ENCODE data around the gene ZNF414. TPM values are rescaled to one million over a fixed set of nuclear protein-coding genes. Genes with fewer than 3 reads are reported as not detected.

The ZNF414 gene
- total and polyA plus RNA-seq, 9 of the 15 experiments (the other 6 are each of a cell fraction or from before 2014, with no cell fraction given) = 0.03 to 27.2 (median 2.2) TPM; not detected in 2

GRCh38 chr19:8505680-8506401 is 8.1 kb downstream of the ZNF414 start (continued):
- TF ChIP-seq CTCF (IDR thresholded peaks at IDR 0.05 in 2 of 3, conservative IDR thresholded peaks at IDR 0.05 in 1 of 3; ENCODE audit: insufficient read depth in 2 of 3, low read depth in 1 of 3, low read length in 3 of 3) (peak; percentile 70 to 87 (median 76)), HDAC1 (IDR thresholded peaks at IDR 0.05) (peak in 1 of 2 experiments; percentile 93; a peak in 2 of 4 replicates), POLR2AphosphoS5 (IDR thresholded peaks at IDR 0.05; ENCODE audit: control insufficient read depth, insufficient read depth, low read depth, low read length) (0 out of 2 replicates have a peak, but pooled peaks have one; percentile 19), ZNF511 (CRISPR knock-in tag; IDR thresholded peaks at IDR 0.05) (0 out of 2 replicates have a peak, but pooled peaks have one; percentile 16), ZNF24 (IDR thresholded peaks at IDR 0.05) (no peak), ATF7 (IDR thresholded peaks at IDR 0.05) (peak; percentile 57), CGGBP1 (CRISPR knock-in tag; IDR thresholded peaks at IDR 0.05) (no peak), ZBTB7A (IDR thresholded peaks at IDR 0.05; ENCODE audit: borderline replicate concordance, control insufficient read depth, low read depth, low read length) (peak; percentile 84; the same call in 1 of the 2 replicates), KLF16 (IDR thresholded peaks at IDR 0.05) (0 out of 2 replicates have a peak, but pooled peaks have one; percentile 31), RBM14 (IDR thresholded peaks at IDR 0.05; ENCODE audit: borderline replicate concordance, insufficient read depth, low read depth, low read length) (0 out of 2 replicates have a peak, but pooled peaks have one; percentile 61), MYC (IDR thresholded peaks at IDR 0.05; ENCODE audit: low read depth, low read length) (peak; percentile 87), MYC (CRISPR knock-in tag; IDR thresholded peaks at IDR 0.05; ENCODE audit: borderline replicate concordance, low read depth) (peak; percentile 85; the same call in 1 of the 2 replicates), KDM2B (CRISPR knock-in tag; IDR thresholded peaks at IDR 0.05) (peak; percentile 11; the same call in 1 of the 2 replicates), PHF20 (IDR thresholded peaks at IDR 0.05; ENCODE audit: partially characterized antibody) (no peak), PCBP1 (IDR thresholded peaks at IDR 0.05; ENCODE audit: low read depth, low read length, poor library complexity, severe bottlenecking) (peak; percentile 95), YY1 (IDR thresholded peaks at IDR 0.05; ENCODE audit: borderline replicate concordance in 1 of 3, control insufficient read depth in 1 of 3, extremely low read depth in 1 of 3, insufficient read depth in 3 of 3, insufficient read length in 1 of 3, insufficient replicate concordance in 2 of 3, low read depth in 1 of 3, low read length in 2 of 3) (peak in 2 of 3 experiments; percentile 23 to 34)
- TF ChIP-seq, protein P1, sequence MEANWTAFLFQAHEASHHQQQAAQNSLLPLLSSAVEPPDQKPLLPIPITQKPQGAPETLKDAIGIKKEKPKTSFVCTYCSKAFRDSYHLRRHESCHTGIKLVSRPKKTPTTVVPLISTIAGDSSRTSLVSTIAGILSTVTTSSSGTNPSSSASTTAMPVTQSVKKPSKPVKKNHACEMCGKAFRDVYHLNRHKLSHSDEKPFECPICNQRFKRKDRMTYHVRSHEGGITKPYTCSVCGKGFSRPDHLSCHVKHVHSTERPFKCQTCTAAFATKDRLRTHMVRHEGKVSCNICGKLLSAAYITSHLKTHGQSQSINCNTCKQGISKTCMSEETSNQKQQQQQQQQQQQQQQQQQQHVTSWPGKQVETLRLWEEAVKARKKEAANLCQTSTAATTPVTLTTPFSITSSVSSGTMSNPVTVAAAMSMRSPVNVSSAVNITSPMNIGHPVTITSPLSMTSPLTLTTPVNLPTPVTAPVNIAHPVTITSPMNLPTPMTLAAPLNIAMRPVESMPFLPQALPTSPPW (CRISPR knock-in tag; IDR thresholded peaks at IDR 0.05) = no peak; the same call in 1 of the 2 replicates
- TF ChIP-seq, protein P2, sequence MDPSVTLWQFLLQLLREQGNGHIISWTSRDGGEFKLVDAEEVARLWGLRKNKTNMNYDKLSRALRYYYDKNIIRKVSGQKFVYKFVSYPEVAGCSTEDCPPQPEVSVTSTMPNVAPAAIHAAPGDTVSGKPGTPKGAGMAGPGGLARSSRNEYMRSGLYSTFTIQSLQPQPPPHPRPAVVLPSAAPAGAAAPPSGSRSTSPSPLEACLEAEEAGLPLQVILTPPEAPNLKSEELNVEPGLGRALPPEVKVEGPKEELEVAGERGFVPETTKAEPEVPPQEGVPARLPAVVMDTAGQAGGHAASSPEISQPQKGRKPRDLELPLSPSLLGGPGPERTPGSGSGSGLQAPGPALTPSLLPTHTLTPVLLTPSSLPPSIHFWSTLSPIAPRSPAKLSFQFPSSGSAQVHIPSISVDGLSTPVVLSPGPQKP (CRISPR knock-in tag; IDR thresholded peaks at IDR 0.05) = no peak
- TF ChIP-seq, protein P3, sequence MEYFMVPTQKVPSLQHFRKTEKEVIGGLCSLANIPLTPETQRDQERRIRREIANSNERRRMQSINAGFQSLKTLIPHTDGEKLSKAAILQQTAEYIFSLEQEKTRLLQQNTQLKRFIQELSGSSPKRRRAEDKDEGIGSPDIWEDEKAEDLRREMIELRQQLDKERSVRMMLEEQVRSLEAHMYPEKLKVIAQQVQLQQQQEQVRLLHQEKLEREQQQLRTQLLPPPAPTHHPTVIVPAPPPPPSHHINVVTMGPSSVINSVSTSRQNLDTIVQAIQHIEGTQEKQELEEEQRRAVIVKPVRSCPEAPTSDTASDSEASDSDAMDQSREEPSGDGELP (CRISPR knock-in tag; IDR thresholded peaks at IDR 0.05; ENCODE audit: borderline replicate concordance) = peak; percentile 53; the same call in 1 of the 2 replicates

Data from K562 (cell line).